SK-N-MC (cell line): Measurements from ENCODE around the gene PRXL2B.
"Not testable (repeated sequence)": the region's sequence is repeated elsewhere in the genome, so short reads cannot be mapped to it uniquely, and the experiment has no call there.

Experiments
- EZH2 ChIP-seq: fragments of 200-600 bp; sonication (generic); IDR thresholded peaks from one replicate; pipeline ENCODE4 v1.6.1; 2017; ENCODE audit warnings: antibody characterized with exemption
- POLR2AphosphoS5 ChIP-seq: IDR thresholded peaks from 2 replicates; pipeline ENCODE4 v1.6.1; 2012; ENCODE audit warnings: mild to moderate bottlenecking, low read depth, low read length, borderline replicate concordance

DNA sequence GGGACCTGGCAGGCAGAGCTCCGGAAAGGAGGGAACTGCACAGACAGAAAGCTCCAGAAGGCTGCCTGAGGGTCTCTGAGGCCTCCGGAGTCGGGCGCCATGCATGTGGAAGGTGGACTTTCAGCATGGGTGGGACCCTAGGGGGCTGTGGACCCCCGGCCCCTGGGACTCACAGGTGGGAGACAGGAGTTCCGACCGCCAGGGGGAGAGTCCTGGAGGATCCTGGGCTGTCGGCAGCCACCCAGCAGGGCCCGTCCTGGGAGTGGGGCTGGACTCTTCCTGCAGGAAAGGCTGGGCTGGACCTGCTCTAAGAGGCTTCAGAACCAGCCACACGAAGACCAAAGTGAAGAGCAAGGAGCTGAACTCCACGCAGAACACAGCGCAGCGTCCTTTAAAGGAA lies 16.9 kb upstream of the PRXL2B start:
- TF ChIP-seq EZH2, POLR2AphosphoS5: not testable (repeated sequence)
